Measurements from ENCODE around the gene FAM83G. TPM values are rescaled to one million over a fixed set of nuclear protein-coding genes. Genes with fewer than 3 reads are reported as not detected.

FAM83G gene
- total RNA-seq, 1 experiment from 2014 or later, result 29.5 TPM

GRCh38 chr17:18970582-18971480 is 33.7 kb downstream of the FAM83G start:
- no peak for DNase-seq (ENCODE audit: low spot score)

GRCh38 chr17:18968945-18969887 is 35.3 kb downstream of the FAM83G start:
- peak; percentile 57 for DNase-seq (ENCODE audit: low spot score)

GRCh38 chr17:18968345-18968744 is 36.2 kb downstream of the FAM83G start:
- no peak for DNase-seq (ENCODE audit: low spot score)

GRCh38 chr17:18967916-18968315 is 36.6 kb downstream of the FAM83G start:
- DNase-seq (ENCODE audit: low spot score), result no peak

- DNase-seq (ENCODE audit: low spot score), result no peak
These were observed 37.5 kb downstream of the FAM83G start for GRCh38 chr17:18966831-18967624.

- no peak for DNase-seq (ENCODE audit: low spot score)
These were observed 38.9 kb downstream of the FAM83G start for GRCh38 chr17:18965530-18966236.

GRCh38 chr17:18964550-18964949 is 40.0 kb downstream of the FAM83G start:
- no peak for DNase-seq (ENCODE audit: low spot score)

- no peak for DNase-seq (ENCODE audit: low spot score)
These were observed 40.6 kb downstream of the FAM83G start for GRCh38 chr17:18964018-18964351.

GRCh38 chr17:18963126-18964017 is 41.2 kb downstream of the FAM83G start:
- peak; percentile 38 for DNase-seq (ENCODE audit: low spot score)

- DNase-seq (ENCODE audit: low spot score), result no peak
These were observed 42.1 kb downstream of the FAM83G start for GRCh38 chr17:18962494-18962815.

- peak; percentile 83 for DNase-seq (ENCODE audit: low spot score)
These were observed 42.7 kb downstream of the FAM83G start for GRCh38 chr17:18961634-18962493.

GRCh38 chr17:18960803-18961511 is 43.6 kb downstream of the FAM83G start:
- DNase-seq (ENCODE audit: low spot score), result peak; percentile 66

- DNase-seq (ENCODE audit: low spot score), result no peak
These were observed 44.3 kb downstream of the FAM83G start for GRCh38 chr17:18960241-18960665.

- no peak for DNase-seq (ENCODE audit: low spot score)
These were observed 44.7 kb downstream of the FAM83G start for GRCh38 chr17:18959845-18960240.

GRCh38 chr17:18959071-18959844 is 45.3 kb downstream of the FAM83G start:
- peak; percentile 26 for DNase-seq (ENCODE audit: low spot score)

GRCh38 chr17:18958611-18959010 is 46.0 kb downstream of the FAM83G start:
- no peak for DNase-seq (ENCODE audit: low spot score)

GRCh38 chr17:18957831-18958230 is 46.7 kb downstream of the FAM83G start:
- no peak for DNase-seq (ENCODE audit: low spot score)

GRCh38 chr17:18956581-18956980 is 48.0 kb downstream of the FAM83G start:
- DNase-seq (ENCODE audit: low spot score), result no peak

All from A172 (cell line).